HAP-1 (cell line): ENCODE results near the gene RFX6.
"Not testable (repeated sequence)": the region's sequence is repeated elsewhere in the genome, so short reads cannot be mapped to it uniquely, and the experiment has no call there.

Experiments used
- DNase-seq, 2 experiments: peaks; one replicate each; pipeline ENCODE4 v3.0.0-alpha.2; 2016 to 2020; ENCODE audit warnings: low spot score in 2 of 2
- H3K27me3 ChIP-seq: fragments of 250-450 bp; sonication (Bioruptor Pico); 2 replicates; pipeline ENCODE4 v1.5.1; 2020; ENCODE audit warnings: low read depth, mild to moderate bottlenecking, moderate library complexity
- H3K36me3 ChIP-seq: fragments of 250-450 bp; sonication (Bioruptor Pico); replicated peaks from 2 replicates; pipeline ENCODE4 v1.5.1; 2020; ENCODE audit warnings: mild to moderate bottlenecking
- H3K4me1 ChIP-seq: fragments of 250-450 bp; sonication (Bioruptor Pico); 2 replicates; pipeline ENCODE4 v1.5.1; 2020; ENCODE audit warnings: mild to moderate bottlenecking
- H3K4me3 ChIP-seq: fragments of 250-450 bp; sonication (Bioruptor Pico); 2 replicates; pipeline ENCODE4 v1.5.1; 2020; ENCODE audit warnings: mild to moderate bottlenecking, moderate library complexity
- H3K9me3 ChIP-seq: fragments of 250-450 bp; sonication (Bioruptor Pico); 2 replicates; pipeline ENCODE4 v1.5.1; 2020; ENCODE audit warnings: mild to moderate bottlenecking, moderate library complexity
- in situ Hi-C: fragments of 300-500 bp; cut with MboI; formaldehyde crosslinking; loops from 3 replicates; pipeline ENCODE4 v1.14.3; 2020; ENCODE audit warnings: low sequenced_read_pairs, inconsistent platforms, mixed read lengths

The RFX6 gene, protein sequence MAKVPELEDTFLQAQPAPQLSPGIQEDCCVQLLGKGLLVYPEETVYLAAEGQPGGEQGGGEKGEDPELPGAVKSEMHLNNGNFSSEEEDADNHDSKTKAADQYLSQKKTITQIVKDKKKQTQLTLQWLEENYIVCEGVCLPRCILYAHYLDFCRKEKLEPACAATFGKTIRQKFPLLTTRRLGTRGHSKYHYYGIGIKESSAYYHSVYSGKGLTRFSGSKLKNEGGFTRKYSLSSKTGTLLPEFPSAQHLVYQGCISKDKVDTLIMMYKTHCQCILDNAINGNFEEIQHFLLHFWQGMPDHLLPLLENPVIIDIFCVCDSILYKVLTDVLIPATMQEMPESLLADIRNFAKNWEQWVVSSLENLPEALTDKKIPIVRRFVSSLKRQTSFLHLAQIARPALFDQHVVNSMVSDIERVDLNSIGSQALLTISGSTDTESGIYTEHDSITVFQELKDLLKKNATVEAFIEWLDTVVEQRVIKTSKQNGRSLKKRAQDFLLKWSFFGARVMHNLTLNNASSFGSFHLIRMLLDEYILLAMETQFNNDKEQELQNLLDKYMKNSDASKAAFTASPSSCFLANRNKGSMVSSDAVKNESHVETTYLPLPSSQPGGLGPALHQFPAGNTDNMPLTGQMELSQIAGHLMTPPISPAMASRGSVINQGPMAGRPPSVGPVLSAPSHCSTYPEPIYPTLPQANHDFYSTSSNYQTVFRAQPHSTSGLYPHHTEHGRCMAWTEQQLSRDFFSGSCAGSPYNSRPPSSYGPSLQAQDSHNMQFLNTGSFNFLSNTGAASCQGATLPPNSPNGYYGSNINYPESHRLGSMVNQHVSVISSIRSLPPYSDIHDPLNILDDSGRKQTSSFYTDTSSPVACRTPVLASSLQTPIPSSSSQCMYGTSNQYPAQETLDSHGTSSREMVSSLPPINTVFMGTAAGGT

DNA sequence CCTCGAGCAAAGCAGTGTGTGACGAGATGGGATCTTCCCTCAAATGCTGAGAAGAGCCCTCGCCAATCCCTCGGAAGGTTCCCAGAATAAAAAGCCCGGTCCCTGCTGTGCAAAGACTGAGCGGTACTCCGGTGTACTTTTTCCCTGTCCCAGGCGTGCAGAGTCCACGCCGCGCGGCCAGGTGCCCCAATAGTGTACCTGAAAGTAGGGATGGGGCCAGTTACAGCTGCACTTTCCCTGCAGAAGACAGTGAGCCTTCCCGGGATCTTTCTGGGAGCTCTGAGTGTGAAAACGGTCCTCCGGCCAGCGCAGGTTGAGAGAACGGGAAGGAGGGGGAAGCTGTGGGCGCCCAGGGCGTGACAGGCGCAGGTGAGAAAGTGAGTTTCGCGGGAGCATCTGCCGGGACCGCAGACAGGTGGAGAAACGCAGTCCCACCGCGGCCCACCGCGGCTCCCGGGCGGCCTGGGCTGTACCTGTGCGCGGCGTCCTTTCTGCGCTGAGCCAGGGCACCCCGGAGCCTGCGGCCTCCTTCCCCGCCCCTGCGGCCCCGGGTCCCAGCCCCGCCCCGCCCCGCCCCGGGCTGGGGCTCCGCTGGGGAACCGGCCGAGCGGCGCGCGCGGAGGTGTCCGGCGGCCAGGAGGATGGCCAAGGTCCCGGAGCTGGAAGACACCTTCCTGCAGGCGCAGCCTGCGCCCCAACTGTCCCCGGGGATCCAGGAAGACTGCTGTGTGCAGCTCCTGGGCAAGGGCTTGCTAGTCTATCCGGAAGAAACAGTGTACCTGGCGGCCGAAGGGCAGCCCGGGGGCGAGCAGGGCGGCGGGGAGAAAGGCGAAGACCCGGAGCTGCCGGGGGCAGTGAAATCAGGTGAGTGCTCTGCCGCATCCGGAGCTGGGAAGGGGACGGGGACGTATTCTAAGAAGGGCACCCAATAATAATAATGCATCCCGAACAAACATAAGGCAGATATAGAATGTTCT, at the start of gene RFX6:
TSS of gene RFX6 (plus strand) at position 608 of the 977 bp plus-strand sequence. CDS start at position 642, 34 bp downstream.
- H3K4me1 ChIP-seq, result no peaks in the 10 kb centered on the region
- H3K36me3 ChIP-seq, result no peaks in the 10 kb centered on the region
- in situ Hi-C loops, result no loop called here
- peak within 1 kb of the TSS; percentile 19 for H3K4me3 ChIP-seq
- DNase-seq, result peak in 1 of 2 experiments; percentile 22
- peaks cover 50% of the 10 kb centered on the region for H3K27me3 ChIP-seq
- H3K9me3 ChIP-seq, result no peaks in the 10 kb centered on the region

DNA sequence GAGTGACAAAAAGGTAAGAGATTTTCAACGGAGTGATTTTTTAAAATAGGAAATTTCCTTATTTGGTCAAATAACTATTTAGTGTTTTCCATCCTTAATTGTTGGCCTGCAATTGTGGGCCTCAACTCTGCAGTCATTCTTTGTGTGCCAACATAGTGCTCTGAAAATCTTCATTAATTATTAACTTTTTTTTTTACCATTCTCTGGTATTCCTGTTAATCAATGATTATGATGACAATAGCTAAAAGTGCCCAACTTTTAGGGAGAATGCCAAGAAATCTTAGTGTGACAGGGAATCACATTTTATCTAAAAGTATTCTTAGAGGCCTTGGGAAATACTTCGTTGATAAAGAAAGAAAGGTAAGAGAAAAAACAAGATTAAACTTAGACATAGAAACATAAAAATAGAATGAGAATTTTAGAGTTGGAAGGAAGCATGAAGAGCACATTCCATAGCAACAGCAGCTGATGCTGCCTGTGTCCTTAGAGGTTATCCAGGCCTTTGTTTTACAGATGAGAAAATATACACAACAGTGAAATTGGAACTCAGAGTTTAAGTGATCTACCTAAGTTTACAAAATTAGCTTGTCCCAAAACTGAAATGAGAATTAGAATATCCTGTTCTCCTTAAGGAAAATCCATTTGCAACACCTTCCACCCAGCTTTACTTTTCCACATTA, 49.3 kb upstream of the RFX6 start:
- H3K27me3 ChIP-seq, result no peaks in the 10 kb centered on the region
- H3K4me1 ChIP-seq, result no peaks in the 10 kb centered on the region
- no peaks in the 10 kb centered on the region for H3K9me3 ChIP-seq
- in situ Hi-C loops, result no loop called here
- no peak overlapping the region for H3K4me3 ChIP-seq
- DNase-seq, result no peak
- H3K36me3 ChIP-seq, result no peaks in the 10 kb centered on the region

- Histone ChIP-seq H3K27me3 (peaks cover 2% of the 10 kb centered on the region; the same call in 1 of the 2 replicates), H3K4me3 (no peak within 1 kb of the TSS), H3K36me3 (no peaks in the 10 kb centered on the region), H3K9me3 (no peaks in the 10 kb centered on the region), H3K4me1 (no peaks in the 10 kb centered on the region)
- DNase-seq, result no peak
- in situ Hi-C loops, result no loop called here
Observed at GRCh38 chr6:116828983-116829382, 48.1 kb upstream of the RFX6 start, which contains the start of gene GPRC6A. Gene GPRC6A (minus strand): TSS chr6:116829083. CDS start chr6:116829013, 70 bp downstream.

- H3K4me1 ChIP-seq, DNase-seq, H3K9me3 ChIP-seq, H3K27me3 ChIP-seq, H3K36me3 ChIP-seq, H3K4me3 ChIP-seq, in situ Hi-C loops: not testable (repeated sequence)
Observed at GRCh38 chr6:116834526-116834925, 42.5 kb upstream of the RFX6 start.

- peaks cover 2% of the 10 kb centered on the region; the same call in 1 of the 2 replicates for H3K27me3 ChIP-seq
- no peaks in the 10 kb centered on the region for H3K36me3 ChIP-seq
- H3K4me3 ChIP-seq, result no peak overlapping the region
- in situ Hi-C loops, result no loop called here
- H3K9me3 ChIP-seq, result no peaks in the 10 kb centered on the region
- H3K4me1 ChIP-seq, result no peaks in the 10 kb centered on the region
- DNase-seq, result no peak
Observed at GRCh38 chr6:116836606-116837342, 40.3 kb upstream of the RFX6 start.

GRCh38 chr6:116840091-116840490, 37.0 kb upstream of the RFX6 start:
- DNase-seq, result no peak
- H3K4me1 ChIP-seq, result no peaks in the 10 kb centered on the region
- H3K36me3 ChIP-seq, result no peaks in the 10 kb centered on the region
- no peaks in the 10 kb centered on the region for H3K27me3 ChIP-seq
- H3K9me3 ChIP-seq, result no peaks in the 10 kb centered on the region
- in situ Hi-C loops, result no loop called here
- H3K4me3 ChIP-seq, result no peak overlapping the region

GRCh38 chr6:116842459-116842858, 34.6 kb upstream of the RFX6 start:
- H3K4me1 ChIP-seq, result no peaks in the 10 kb centered on the region
- no peak for DNase-seq
- no peaks in the 10 kb centered on the region for H3K9me3 ChIP-seq
- no peaks in the 10 kb centered on the region for H3K27me3 ChIP-seq
- no peak overlapping the region for H3K4me3 ChIP-seq
- H3K36me3 ChIP-seq, result no peaks in the 10 kb centered on the region
- in situ Hi-C loops, result no loop called here

- peak in 1 of 2 experiments; percentile 30 for DNase-seq
- H3K4me3 ChIP-seq, result no peak overlapping the region
- no peaks in the 10 kb centered on the region for H3K27me3 ChIP-seq
- no peaks in the 10 kb centered on the region for H3K4me1 ChIP-seq
- in situ Hi-C loops, result no loop called here
- H3K9me3 ChIP-seq, result no peaks in the 10 kb centered on the region
- H3K36me3 ChIP-seq, result no peaks in the 10 kb centered on the region
Observed at GRCh38 chr6:116847227-116847626, 29.8 kb upstream of the RFX6 start.

- in situ Hi-C loops, result no loop called here
Observed at GRCh38 chr6:116858060-116858459, 19.0 kb upstream of the RFX6 start.

DNA sequence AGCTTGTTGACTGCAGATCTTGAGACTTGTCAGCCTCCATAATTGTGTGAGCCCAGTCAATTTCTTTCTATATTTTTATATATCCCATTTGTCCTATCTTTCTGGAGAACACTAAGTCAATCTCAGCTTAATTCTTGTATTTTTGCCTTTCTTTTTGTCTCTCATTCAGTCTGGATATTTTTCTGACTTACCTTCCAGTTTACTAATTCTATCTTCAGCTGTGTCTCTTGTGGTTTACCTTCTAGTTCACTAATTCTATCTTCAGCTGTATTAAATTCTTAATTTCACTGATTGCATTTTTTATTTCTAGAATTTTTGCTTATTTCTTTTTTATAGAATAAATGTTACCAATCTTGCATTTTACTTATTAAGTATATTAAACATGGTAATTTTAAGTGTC, 17.8 kb upstream of the RFX6 start:
- Histone ChIP-seq H3K4me1 (peaks cover 5% of the 10 kb centered on the region; the same call in 1 of the 2 replicates), H3K4me3 (no peak overlapping the region), H3K27me3 (no peaks in the 10 kb centered on the region), H3K36me3 (no peaks in the 10 kb centered on the region), H3K9me3 (no peaks in the 10 kb centered on the region)
- in situ Hi-C loops, result no loop called here
- no peak for DNase-seq

More at GRCh38 chr6:116858060-116858459, 19.0 kb upstream of the RFX6 start:
- Histone ChIP-seq H3K4me3 (no peak overlapping the region), H3K36me3 (no peaks in the 10 kb centered on the region), H3K9me3 (no peaks in the 10 kb centered on the region), H3K4me1 (peaks cover 5% of the 10 kb centered on the region; the same call in 1 of the 2 replicates), H3K27me3 (no peaks in the 10 kb centered on the region)
- DNase-seq, result no peak

DNA sequence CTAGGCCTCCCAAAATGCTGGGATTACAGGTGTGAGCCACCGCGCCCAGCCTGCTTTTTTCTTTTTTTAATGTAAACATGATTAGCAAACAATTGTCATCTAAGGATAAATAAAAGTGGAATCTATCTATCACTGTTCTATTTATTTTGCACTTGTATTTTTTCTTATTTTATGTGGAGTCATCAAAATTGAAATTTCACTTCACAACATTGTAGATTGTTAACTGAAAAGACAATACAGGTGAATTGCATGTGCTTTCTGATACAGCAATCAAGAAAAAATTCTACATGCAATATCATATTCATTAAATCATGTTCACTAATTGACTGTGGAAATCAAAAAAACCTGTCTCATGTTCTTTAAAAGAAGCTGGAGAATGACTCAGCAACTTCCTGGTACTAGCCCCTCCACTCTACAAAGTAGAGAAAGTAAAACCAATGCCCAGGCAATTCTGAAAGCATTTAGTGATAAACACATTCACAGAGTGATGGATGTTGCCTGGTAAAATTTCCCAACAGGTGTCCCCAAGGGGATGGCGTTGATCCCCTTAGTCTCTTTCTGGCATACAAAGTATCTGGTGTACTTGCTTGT, 10.7 kb upstream of the RFX6 start:
- H3K36me3 ChIP-seq, result no peaks in the 10 kb centered on the region
- no peaks in the 10 kb centered on the region for H3K27me3 ChIP-seq
- H3K9me3 ChIP-seq, result no peaks in the 10 kb centered on the region
- DNase-seq, result no peak
- peaks cover 10% of the 10 kb centered on the region for H3K4me1 ChIP-seq
- no peak overlapping the region for H3K4me3 ChIP-seq
- in situ Hi-C loops, result no loop called here

- Histone ChIP-seq H3K27me3 (peaks cover 31% of the 10 kb centered on the region), H3K4me1 (no peaks in the 10 kb centered on the region), H3K36me3 (no peaks in the 10 kb centered on the region), H3K9me3 (no peaks in the 10 kb centered on the region), H3K4me3 (no peak overlapping the region)
- DNase-seq, result no peak
- in situ Hi-C loops, result no loop called here
Observed at GRCh38 chr6:116872771-116873170, 4.3 kb upstream of the RFX6 start.
